HepG2 (cell line): ENCODE results near the gene ADARB2. TPM values are rescaled to one million over a fixed set of nuclear protein-coding genes. Genes with fewer than 3 reads are reported as not detected.
A peak's percentile ranks its signal among the peaks of the same experiment; 100 is the strongest.

Experiments used
- ATAC-seq: fragments of 200-7000 bp; cut with Tn5 transposase; 3 replicates; pipeline ENCODE4 v1.9.1; 2020; ENCODE audit warnings: mild to moderate bottlenecking, moderate library complexity
- BruUV-seq: library from RNA; stranded (reverse); fragments of 400-500 nt; replicated peaks from 2 replicates; lab custom pipeline; 2021; lab: Mats Ljungman, UMichigan
- CTCF ChIA-PET: fragments of 300-600 bp; formaldehyde crosslinking; extraction: SDS; loops from one replicate; lab custom pipeline; 2021; ENCODE audit warnings: low total read pairs, inconsistent platforms, low intra/inter-chr PET ratio; lab: Yijun Ruan, JAX
- POLR2A ChIA-PET: fragments of 350-600 bp; sonication (Branson Sonifier 250); formaldehyde crosslinking; loops from one replicate; lab custom pipeline; 2020; ENCODE audit warnings: antibody characterized with exemption, inconsistent platforms; lab: Yijun Ruan, JAX
- DNase-seq: peaks from one replicate; pipeline ENCODE4 v3.0.0-alpha.2; 2015; ENCODE audit warnings: low spot score
- FAIRE-seq: peaks from 3 replicates; lab custom pipeline; 2011; peaks lifted over from hg19 to GRCh38; lab: Jason Lieb, UNC
- H2AFZ ChIP-seq: one replicate; pipeline ENCODE4 v1.6.1; 2011; ENCODE audit warnings: low read length, inconsistent platforms
- H3K27ac ChIP-seq: fragments of 300-600 bp; 3 replicates; pipeline ENCODE4 v1.8.0; 2011; ENCODE audit warnings: mixed run types, mild to moderate bottlenecking, mixed read lengths, low read length, inconsistent platforms; ENCODE audit not compliant: insufficient read depth; ENCODE audit errors: extremely low read length
- H3K27me3 ChIP-seq, 2 experiments: fragments of 200-600 bp in 1 of 2; 2 replicates in 1 of 2; 3 replicates in 1 of 2; pipeline versions ENCODE4 v1.6.0 to v1.8.0; 2011; ENCODE audit warnings: low read length in 2 of 2, mild to moderate bottlenecking in 2 of 2, moderate library complexity in 2 of 2, inconsistent platforms in 1 of 2; ENCODE audit not compliant: insufficient read depth in 2 of 2, control insufficient read depth in 1 of 2
- H3K36me3 ChIP-seq, 2 experiments: fragments of 200-600 bp in 1 of 2; replicated peaks in 1 of 2; 2 replicates in 1 of 2; 3 replicates in 1 of 2; pipeline versions ENCODE4 v1.5.1 to v1.8.0; 2011; ENCODE audit warnings: low read length in 2 of 2, inconsistent platforms in 1 of 2; ENCODE audit not compliant: insufficient read depth in 2 of 2, control insufficient read depth in 1 of 2
- H3K4me1 ChIP-seq: 2 replicates; pipeline ENCODE4 v1.5.1; 2012; ENCODE audit warnings: low read length, inconsistent platforms; ENCODE audit not compliant: insufficient read depth
- H3K4me2 ChIP-seq: 2 replicates; pipeline ENCODE4 v1.6.0; 2011; ENCODE audit warnings: low read depth, low read length, inconsistent platforms
- H3K4me3 ChIP-seq, 3 experiments: fragments of 200-600 bp in 1 of 3; sonication (generic), shearing (Covaris generic) in 1 of 3; replicated peaks in 1 of 3; 2 replicates each; pipeline ENCODE4 v1.5.1; 2011 to 2016; ENCODE audit warnings: low read length in 3 of 3, inconsistent platforms in 2 of 3, low read depth in 2 of 3, mild to moderate bottlenecking in 2 of 3, control low read depth in 1 of 3, mixed read lengths in 1 of 3; ENCODE audit not compliant: insufficient read depth in 1 of 3
- H3K79me2 ChIP-seq: one replicate; pipeline ENCODE4 v1.6.1; 2011; ENCODE audit warnings: low read length, inconsistent platforms; ENCODE audit not compliant: insufficient read depth
- H3K9ac ChIP-seq: 2 replicates; pipeline ENCODE4 v1.6.0; 2011; ENCODE audit warnings: mild to moderate bottlenecking, low read depth, low read length, inconsistent platforms; ENCODE audit not compliant: insufficient read depth
- H3K9me3 ChIP-seq: 2 replicates; pipeline ENCODE4 v1.5.1; 2012; ENCODE audit warnings: mild to moderate bottlenecking, low read length
- H4K20me1 ChIP-seq: 2 replicates; pipeline ENCODE4 v1.6.0; 2011; ENCODE audit warnings: inconsistent platforms, mild to moderate bottlenecking, low read length, moderate library complexity; ENCODE audit not compliant: insufficient read depth
- FOXA1 ChIP-seq, 2 experiments: fragments of 450-650 bp in 1 of 2; sonication (generic) in 1 of 2; formaldehyde crosslinking in 1 of 2; IDR thresholded peaks; 2 replicates each; pipeline versions ENCODE4 v1.4.0 to v1.6.1; 2016 to 2020; ENCODE audit warnings: missing genetic modification reagents in 1 of 2
- IRF2 ChIP-seq: IDR thresholded peaks from 2 replicates; pipeline ENCODE4 v1.6.1; 2018; ENCODE audit warnings: missing genetic modification reagents, missing compliant biosample characterization
- POLR2G ChIP-seq: fragments of 200-400 bp; formaldehyde crosslinking; IDR thresholded peaks from 2 replicates; pipeline ENCODE4 v1.6.1; 2018; ENCODE audit warnings: mild to moderate bottlenecking, low read depth, low read length, moderate library complexity
- THAP8 ChIP-seq: sonication (generic); formaldehyde crosslinking; IDR thresholded peaks from 2 replicates; pipeline ENCODE4 v1.5.1; 2020; ENCODE audit warnings: missing genetic modification reagents, mild to moderate bottlenecking, borderline replicate concordance
- ZKSCAN5 ChIP-seq: sonication (generic); formaldehyde crosslinking; IDR thresholded peaks from 2 replicates; pipeline ENCODE4 v1.5.1; 2020; ENCODE audit warnings: mild to moderate bottlenecking, missing genetic modification reagents
- WGBS: methylation state at CpG from one replicate; pipeline ENCODE4 v1.1.6; 2017; ENCODE audit warnings: low lambda C conversion rate; 5-methylcytosine and 5-hydroxymethylcytosine counted together
- in situ Hi-C: cut with HindIII; loops from 2 replicates; pipeline ENCODE4 v1.10.0; 2017; ENCODE audit warnings: low pct_unique_long_range_greater_than_20kb; ENCODE audit not compliant: extremely low pct_ligation_motif_present
- intact Hi-C: fragments of 100-400 bp; cut with micrococcal nuclease; formaldehyde crosslinking; loops from one replicate; pipeline ENCODE4 v1.10.0; 2022; ENCODE audit not compliant: unreplicated experiment
- polyA plus RNA-seq, 8 experiments: library from polyadenylated mRNA; depleted of rRNA in 3 of 8; stranded (reverse) in 7 of 8; unstranded in 1 of 8; fragments of >200 nt; fragmentation: Illumina TruSeq in 4 of 8; extraction: Trizol in 4 of 8; gene quantifications; 2 replicates each; pipeline versions ENCODE4 v1.2.1 to v1.2.3, GENCODE V29; 2011 to 2016; ENCODE audit warnings: low read depth in 4 of 8, missing spikeins in 1 of 8, mixed read lengths in 1 of 8; ENCODE audit not compliant: insufficient read depth in 1 of 8
- total RNA-seq, 5 experiments: library from RNA; depleted of rRNA; stranded (reverse); fragments of >200 nt; fragmentation: Illumina TruSeq; extraction: Trizol; gene quantifications; 2 replicates each; pipeline ENCODE4 v1.2.3, GENCODE V29; 2016; ENCODE audit warnings: low read depth in 1 of 5
- TF ChIP-seq, protein P1 (sequence below): fragments of 450-650 bp; IDR thresholded peaks from 2 replicates; pipeline ENCODE4 v1.6.1; 2016

Gene ADARB2
- total and polyA plus RNA-seq, 2 of the 13 experiments (the other 11 are each of a cell fraction or from before 2014, with no cell fraction given), result not detected

- Histone ChIP-seq H4K20me1 (no peaks in the 10 kb centered on the region), H3K4me2 (no peak overlapping the region), H2AFZ (no peak overlapping the region), H3K9ac (no peak overlapping the region), H3K9me3 (no peaks in the 10 kb centered on the region), H3K27me3 (peaks cover 3 to 16% of the 10 kb centered on the region in 2 experiments; a peak in 4 of 5 replicates)
- ATAC-seq (no peak), FAIRE-seq (no peak), DNase-seq (no peak)
- no TSS peak for BruUV-seq
- CTCF ChIA-PET, result no interaction called here
- POLR2A ChIA-PET, result no interaction called here
- WGBS, result 3% methylated on average over 10 of the region's 10 CpGs
- intact Hi-C loops, result no loop called here
- TF ChIP-seq POLR2G (no peak), FOXA1 (IDR thresholded peaks at IDR 0.05) (no peak), FOXA1 (CRISPR knock-in tag; IDR thresholded peaks at IDR 0.05) (no peak), IRF2 (CRISPR knock-in tag) (no peak), THAP8 (CRISPR knock-in tag) (no peak)
- TF ChIP-seq, all 625 proteins: peak for 0
- no peaks in the 10 kb centered on the region for H3K36me3 ChIP-seq
- H3K4me3 ChIP-seq, result no peak overlapping the region
- no peaks in the 10 kb centered on the region for H3K79me2 ChIP-seq
- in situ Hi-C loops, result no loop called here
- no peak overlapping the region for H3K27ac ChIP-seq
- H3K4me1 ChIP-seq, result no peaks in the 10 kb centered on the region
Observed at GRCh38 chr10:1483246-1483645, 254.1 kb downstream of the ADARB2 start.

GRCh38 chr10:1477578-1477977, 259.7 kb downstream of the ADARB2 start:
- Histone ChIP-seq H3K79me2 (no peaks in the 10 kb centered on the region), H3K36me3 (no peaks in the 10 kb centered on the region), H3K9ac (no peak overlapping the region), H3K27ac (no peak overlapping the region), H3K27me3 (peaks cover 3 to 45% of the 10 kb centered on the region in 2 experiments; a peak in 4 of 5 replicates), H4K20me1 (no peaks in the 10 kb centered on the region), H3K9me3 (no peaks in the 10 kb centered on the region), H3K4me2 (no peak overlapping the region), H3K4me1 (no peaks in the 10 kb centered on the region), H3K4me3 (no peak overlapping the region), H2AFZ (no peak overlapping the region)
- no peak for FAIRE-seq
- CTCF ChIA-PET, result no interaction called here
- intact Hi-C loops, result no loop called here
- ATAC-seq, result no peak
- TF ChIP-seq, protein P1, sequence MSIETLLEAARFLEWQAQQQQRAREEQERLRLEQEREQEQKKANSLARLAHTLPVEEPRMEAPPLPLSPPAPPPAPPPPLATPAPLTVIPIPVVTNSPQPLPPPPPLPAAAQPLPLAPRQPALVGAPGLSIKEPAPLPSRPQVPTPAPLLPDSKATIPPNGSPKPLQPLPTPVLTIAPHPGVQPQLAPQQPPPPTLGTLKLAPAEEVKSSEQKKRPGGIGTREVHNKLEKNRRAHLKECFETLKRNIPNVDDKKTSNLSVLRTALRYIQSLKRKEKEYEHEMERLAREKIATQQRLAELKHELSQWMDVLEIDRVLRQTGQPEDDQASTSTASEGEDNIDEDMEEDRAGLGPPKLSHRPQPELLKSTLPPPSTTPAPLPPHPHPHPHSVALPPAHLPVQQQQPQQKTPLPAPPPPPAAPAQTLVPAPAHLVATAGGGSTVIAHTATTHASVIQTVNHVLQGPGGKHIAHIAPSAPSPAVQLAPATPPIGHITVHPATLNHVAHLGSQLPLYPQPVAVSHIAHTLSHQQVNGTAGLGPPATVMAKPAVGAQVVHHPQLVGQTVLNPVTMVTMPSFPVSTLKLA, result peak; percentile 76
- no peak for TF ChIP-seq ZKSCAN5 (CRISPR knock-in tag)
- in situ Hi-C loops, result no loop called here
- POLR2A ChIA-PET, result no interaction called here
- BruUV-seq, result no TSS peak
- DNase-seq, result no peak
- WGBS, result 60% methylated on average over 7 of the region's 9 CpGs
